ENCODE data around the gene MRS2.

The MRS2 gene

GRCh38 chr6:24440897-24441598, 38.3 kb downstream of the MRS2 start:
- no peaks in the 10 kb centered on the region for H3K27me3 ChIP-seq
- intact Hi-C loops (cut with DNase I; ENCODE audit: low total_unique reads) = no loop called here
- H3K27ac ChIP-seq = no peak overlapping the region
- DNase-seq = no peak
- no peak overlapping the region for H3K4me3 ChIP-seq
- no peaks in the 10 kb centered on the region for H3K9me3 ChIP-seq
- TF ChIP-seq CTCF (IDR thresholded peaks at IDR 0.05) = no peak
- no peaks in the 10 kb centered on the region for H3K4me1 ChIP-seq
- H3K36me3 ChIP-seq = peaks cover 5 to 27% (median 13%) of the 10 kb centered on the region in 3 donors

DNA sequence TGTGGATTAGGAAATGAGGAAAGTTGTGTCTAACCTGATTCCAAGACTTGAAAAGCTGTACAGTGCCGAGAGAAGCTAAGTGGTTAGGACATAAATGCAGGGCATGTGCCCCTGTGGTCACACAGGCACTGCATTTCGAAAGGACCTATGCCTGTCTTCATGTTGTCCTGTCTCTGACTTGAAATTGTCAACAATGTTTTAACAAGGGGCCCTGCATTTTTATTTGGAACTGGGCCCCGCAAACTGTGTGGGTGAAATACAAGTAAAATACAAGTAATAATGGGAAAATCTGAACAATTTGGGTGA, 38.8 kb downstream of the MRS2 start:
- H3K4me1 ChIP-seq = no peaks in the 10 kb centered on the region
- intact Hi-C loops (cut with DNase I; ENCODE audit: low total_unique reads) = no loop called here
- TF ChIP-seq CTCF (IDR thresholded peaks at IDR 0.05) = no peak
- no peaks in the 10 kb centered on the region for H3K9me3 ChIP-seq
- no peak overlapping the region for H3K27ac ChIP-seq
- peaks cover 5 to 27% (median 13%) of the 10 kb centered on the region in 3 donors for H3K36me3 ChIP-seq
- DNase-seq = no peak
- no peak overlapping the region for H3K4me3 ChIP-seq
- no peaks in the 10 kb centered on the region for H3K27me3 ChIP-seq

- no peaks in the 10 kb centered on the region for H3K27me3 ChIP-seq
- no peak for TF ChIP-seq CTCF (IDR thresholded peaks at IDR 0.05)
- H3K27ac ChIP-seq = no peak overlapping the region
- H3K4me3 ChIP-seq = no peak overlapping the region
- H3K4me1 ChIP-seq = no peaks in the 10 kb centered on the region
- no peak for DNase-seq
- H3K36me3 ChIP-seq = peaks cover 5 to 23% (median 12%) of the 10 kb centered on the region in 3 donors
- intact Hi-C loops (cut with DNase I; ENCODE audit: low total_unique reads) = no loop called here
- no peaks in the 10 kb centered on the region for H3K9me3 ChIP-seq
Measured at GRCh38 chr6:24444588-24444987, 41.9 kb downstream of the MRS2 start.

DNA sequence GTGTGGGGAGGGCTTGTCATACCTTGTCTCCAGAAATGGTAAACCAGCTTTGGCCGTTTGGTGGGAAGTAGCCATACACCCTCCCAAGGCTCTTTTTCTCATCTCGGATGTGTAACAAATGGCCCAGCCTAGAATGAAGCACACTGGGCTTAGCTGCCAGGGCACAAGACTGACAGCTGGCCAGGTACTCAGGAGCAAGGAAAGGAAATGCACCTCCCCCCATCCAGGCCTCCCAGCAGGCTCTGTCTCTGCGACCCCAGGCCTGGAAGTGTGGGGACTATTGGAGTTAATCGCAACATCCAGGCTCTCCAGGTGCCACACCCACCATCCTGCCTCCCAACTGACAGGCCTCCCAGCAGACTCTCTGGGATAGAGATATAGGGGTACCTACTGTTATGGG, 43.0 kb downstream of the MRS2 start:
- no peak overlapping the region for H3K4me3 ChIP-seq
- no peaks in the 10 kb centered on the region for H3K9me3 ChIP-seq
- intact Hi-C loops (cut with DNase I; ENCODE audit: low total_unique reads) = no loop called here
- no peaks in the 10 kb centered on the region for H3K27me3 ChIP-seq
- TF ChIP-seq CTCF (IDR thresholded peaks at IDR 0.05) = no peak
- no peaks in the 10 kb centered on the region for H3K4me1 ChIP-seq
- H3K27ac ChIP-seq = no peak overlapping the region
- H3K36me3 ChIP-seq = peaks cover 0 to 23% (median 5%) of the 10 kb centered on the region in 3 donors
- no peak for DNase-seq

- Histone ChIP-seq H3K36me3 (peaks cover 0 to 23% (median 5%) of the 10 kb centered on the region in 3 donors), H3K4me1 (no peaks in the 10 kb centered on the region), H3K9me3 (no peaks in the 10 kb centered on the region), H3K4me3 (no peak overlapping the region), H3K27me3 (no peaks in the 10 kb centered on the region), H3K27ac (no peak overlapping the region)
- intact Hi-C loops (cut with DNase I; ENCODE audit: low total_unique reads) = no loop called here
- TF ChIP-seq CTCF (IDR thresholded peaks at IDR 0.05) = no peak
- no peak for DNase-seq
Measured at GRCh38 chr6:24446670-24447069, 43.9 kb downstream of the MRS2 start.

- no peak overlapping the region for H3K27ac ChIP-seq
Measured at GRCh38 chr6:24448396-24448795, 45.7 kb downstream of the MRS2 start.

More at GRCh38 chr6:24448396-24448795, 45.7 kb downstream of the MRS2 start:
- intact Hi-C loops (cut with DNase I; ENCODE audit: low total_unique reads) = no loop called here
- H3K36me3 ChIP-seq = peaks cover 0 to 23% (median 5%) of the 10 kb centered on the region in 3 donors
- H3K9me3 ChIP-seq = no peaks in the 10 kb centered on the region
- DNase-seq = no peak
- no peak overlapping the region for H3K4me3 ChIP-seq
- no peaks in the 10 kb centered on the region for H3K27me3 ChIP-seq
- H3K4me1 ChIP-seq = no peaks in the 10 kb centered on the region
- no peak for TF ChIP-seq CTCF (IDR thresholded peaks at IDR 0.05)

Data from tibial artery (tissue), 4 donors.